Vagina (tissue), 2 donors: ENCODE measurements around the gene TMEM234. TPM values are rescaled to one million over a fixed set of nuclear protein-coding genes. Genes with fewer than 3 reads are reported as not detected.

Experiments used
- DNase-seq, 2 donors: peaks; one replicate each; pipeline ENCODE4 v3.0.0-alpha.2; 2017; ENCODE audit errors: extremely low spot score in 2 of 2
- H3K27ac ChIP-seq: fragments of 200-600 bp; sonication (generic); one replicate; pipeline ENCODE4 v1.5.1; 2019
- H3K27me3 ChIP-seq: fragments of 200-600 bp; sonication (generic); one replicate; pipeline ENCODE4 v1.5.1; 2019
- H3K36me3 ChIP-seq, 2 donors: fragments of 200-600 bp; sonication (generic); one replicate each; pipeline ENCODE4 v1.5.1; 2017 to 2019
- H3K4me1 ChIP-seq: fragments of 200-600 bp; sonication (generic); one replicate; pipeline ENCODE4 v1.5.1; 2019
- H3K4me3 ChIP-seq, 2 donors: fragments of 200-600 bp; sonication (generic); 1 replicate in 1 of 2; 2 replicates in 1 of 2; pipeline ENCODE4 v1.5.1; 2016 to 2019
- H3K9me3 ChIP-seq: fragments of 200-600 bp; sonication (generic); one replicate; pipeline ENCODE4 v1.5.1; 2019
- POLR2A ChIP-seq, 2 donors: fragments of 450-650 bp; IDR thresholded peaks; one replicate each; pipeline ENCODE4 v1.6.1; 2017; ENCODE audit warnings: antibody characterized with exemption in 2 of 2, mild to moderate bottlenecking in 2 of 2, moderate library complexity in 2 of 2
- POLR2AphosphoS5 ChIP-seq, 2 donors: sonication (generic); formaldehyde crosslinking; IDR thresholded peaks; one replicate each; pipeline ENCODE4 v1.9.0; 2017; ENCODE audit warnings: antibody characterized with exemption in 2 of 2, mild to moderate bottlenecking in 2 of 2, low read depth in 1 of 2; ENCODE audit not compliant: insufficient read depth in 1 of 2
- intact Hi-C: fragments of 100-400 bp; cut with DNase I; formaldehyde crosslinking; loops from one replicate; pipeline ENCODE4 v1.15.1; 2023
- small RNA-seq: library from RNA; depleted of rRNA; stranded (forward); fragments of <200 nt; gene quantifications from one replicate; pipeline ENCODE3, GENCODE V24; 2016
- total RNA-seq: library from RNA; depleted of rRNA; stranded (reverse); fragments of >200 nt; gene quantifications from one replicate; pipeline ENCODE4 v1.2.3, GENCODE V29; 2016
- TF ChIP-seq, protein P1 (sequence below), 3 experiments: fragments of 450-650 bp in 2 of 3; fragments of 200-600 bp in 1 of 3; sonication (generic) in 1 of 3; IDR thresholded peaks; one replicate each; pipeline ENCODE4 v1.5.1; 2017 to 2019; ENCODE audit warnings: antibody characterized with exemption in 3 of 3, mild to moderate bottlenecking in 2 of 3, moderate library complexity in 2 of 3

Gene TMEM234
- total RNA-seq, 1 donor from 2014 or later = 8.3 TPM

- peaks cover 0 to 25% of the 10 kb centered on the region in 2 donors for H3K36me3 ChIP-seq
- peak overlapping the region; percentile 89 for H3K27ac ChIP-seq
- DNase-seq = no peak
- H3K4me3 ChIP-seq = peak overlapping the region; percentile 66 to 67
- intact Hi-C loops = no loop called here
- no peaks in the 10 kb centered on the region for H3K27me3 ChIP-seq
- no peaks in the 10 kb centered on the region for H3K9me3 ChIP-seq
- TF ChIP-seq, protein P1, sequence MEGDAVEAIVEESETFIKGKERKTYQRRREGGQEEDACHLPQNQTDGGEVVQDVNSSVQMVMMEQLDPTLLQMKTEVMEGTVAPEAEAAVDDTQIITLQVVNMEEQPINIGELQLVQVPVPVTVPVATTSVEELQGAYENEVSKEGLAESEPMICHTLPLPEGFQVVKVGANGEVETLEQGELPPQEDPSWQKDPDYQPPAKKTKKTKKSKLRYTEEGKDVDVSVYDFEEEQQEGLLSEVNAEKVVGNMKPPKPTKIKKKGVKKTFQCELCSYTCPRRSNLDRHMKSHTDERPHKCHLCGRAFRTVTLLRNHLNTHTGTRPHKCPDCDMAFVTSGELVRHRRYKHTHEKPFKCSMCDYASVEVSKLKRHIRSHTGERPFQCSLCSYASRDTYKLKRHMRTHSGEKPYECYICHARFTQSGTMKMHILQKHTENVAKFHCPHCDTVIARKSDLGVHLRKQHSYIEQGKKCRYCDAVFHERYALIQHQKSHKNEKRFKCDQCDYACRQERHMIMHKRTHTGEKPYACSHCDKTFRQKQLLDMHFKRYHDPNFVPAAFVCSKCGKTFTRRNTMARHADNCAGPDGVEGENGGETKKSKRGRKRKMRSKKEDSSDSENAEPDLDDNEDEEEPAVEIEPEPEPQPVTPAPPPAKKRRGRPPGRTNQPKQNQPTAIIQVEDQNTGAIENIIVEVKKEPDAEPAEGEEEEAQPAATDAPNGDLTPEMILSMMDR (IDR thresholded peaks at IDR 0.05) = no peak
- no peak for TF ChIP-seq POLR2A (IDR thresholded peaks at IDR 0.05)
- no peak for TF ChIP-seq POLR2AphosphoS5 (IDR thresholded peaks at IDR 0.05; ENCODE audit: insufficient read depth in 1 of 2, low read depth in 1 of 2)
- H3K4me1 ChIP-seq = peaks cover 44% of the 10 kb centered on the region
Measured at GRCh38 chr1:32179193-32179442, 43.0 kb downstream of the TMEM234 start.

DNA sequence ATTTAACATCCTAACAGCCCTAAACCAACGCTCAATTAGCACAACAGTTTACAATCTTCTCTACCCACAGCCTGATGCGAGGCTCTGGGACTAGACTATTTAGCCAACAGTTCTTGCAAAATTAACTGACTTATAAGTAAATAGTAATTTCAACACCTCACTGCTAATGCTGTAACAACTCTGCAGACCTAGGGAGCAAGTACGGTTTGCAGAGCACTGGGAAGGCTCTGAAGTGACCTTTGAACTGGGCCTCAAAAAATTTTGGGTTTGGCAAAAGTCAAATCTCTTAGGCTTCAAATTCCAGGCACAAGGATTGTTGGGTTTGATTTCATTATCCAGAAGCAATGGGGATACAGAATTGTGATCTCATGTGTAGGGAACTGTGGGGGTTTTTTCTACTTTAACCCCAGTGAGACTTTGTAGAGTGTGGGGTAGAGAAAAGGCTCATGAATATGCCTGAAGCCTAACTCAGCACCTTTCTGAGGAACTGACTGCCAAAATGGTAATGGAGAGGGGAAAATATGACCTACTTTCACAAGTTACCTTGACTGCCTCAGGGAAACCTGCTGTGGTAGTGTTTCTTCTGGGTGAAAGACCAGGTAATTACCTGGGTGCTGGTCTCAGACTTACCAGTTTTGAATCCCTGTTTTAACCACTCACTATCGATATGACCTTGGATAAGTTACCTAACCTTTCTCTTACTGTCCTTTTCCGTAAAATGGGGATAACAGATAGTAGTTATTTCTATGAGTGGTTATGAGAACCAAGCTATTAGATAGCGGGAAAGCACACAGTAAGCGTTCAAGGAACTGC is 43.6 kb downstream of the TMEM234 start:
- Histone ChIP-seq H3K36me3 (peaks cover 0 to 21% of the 10 kb centered on the region in 2 donors), H3K27me3 (no peaks in the 10 kb centered on the region), H3K27ac (peak overlapping the region; percentile 89), H3K4me1 (peaks cover 39% of the 10 kb centered on the region), H3K9me3 (no peaks in the 10 kb centered on the region), H3K4me3 (peak overlapping the region; percentile 66 to 67)
- intact Hi-C loops = no loop called here
- DNase-seq = no peak
- TF ChIP-seq POLR2AphosphoS5 (IDR thresholded peaks at IDR 0.05; ENCODE audit: insufficient read depth in 1 of 2, low read depth in 1 of 2) = no peak
- TF ChIP-seq POLR2A (IDR thresholded peaks at IDR 0.05) = no peak
- TF ChIP-seq, protein P1 (IDR thresholded peaks at IDR 0.05) = no peak

- Histone ChIP-seq H3K27me3 (no peaks in the 10 kb centered on the region), H3K4me3 (no peak overlapping the region), H3K36me3 (peaks cover 0 to 53% of the 10 kb centered on the region in 2 donors), H3K27ac (no peak overlapping the region), H3K4me1 (no peaks in the 10 kb centered on the region), H3K9me3 (no peaks in the 10 kb centered on the region)
- intact Hi-C loops = no loop called here
- TF ChIP-seq POLR2AphosphoS5 (IDR thresholded peaks at IDR 0.05; ENCODE audit: insufficient read depth in 1 of 2, low read depth in 1 of 2) (no peak), POLR2A (IDR thresholded peaks at IDR 0.05) (no peak)
- TF ChIP-seq, protein P1 (IDR thresholded peaks at IDR 0.05) = no peak
- no peak for DNase-seq
Measured at GRCh38 chr1:32172621-32173245, 49.4 kb downstream of the TMEM234 start.

GRCh38 chr1:32170991-32171390 is 51.2 kb downstream of the TMEM234 start:
- Histone ChIP-seq H3K4me3 (no peak overlapping the region), H3K27me3 (no peaks in the 10 kb centered on the region), H3K36me3 (peaks cover 0 to 67% of the 10 kb centered on the region in 2 donors), H3K4me1 (no peaks in the 10 kb centered on the region), H3K9me3 (no peaks in the 10 kb centered on the region), H3K27ac (no peak overlapping the region)
- no peak for DNase-seq
- TF ChIP-seq, protein P1 (IDR thresholded peaks at IDR 0.05) = no peak
- TF ChIP-seq POLR2A (IDR thresholded peaks at IDR 0.05) (no peak), POLR2AphosphoS5 (IDR thresholded peaks at IDR 0.05; ENCODE audit: insufficient read depth in 1 of 2, low read depth in 1 of 2) (no peak)
- intact Hi-C loops = no loop called here

Small RNA genes lying within 50 kb of the gene (small RNA-seq; reads per million reads assigned to genes)
- not detected for gene RF00017

Other genes starting within 250 kb of the TMEM234 start
- gene KHDRBS1, start 208.5 kb downstream of the TMEM234 start, total RNA-seq = 104 TPM
- 8.3 TPM for gene TMEM39B, start 149.4 kb downstream of the TMEM234 start, total RNA-seq
- 28.7 TPM for gene KPNA6, start 114.3 kb downstream of the TMEM234 start, total RNA-seq
- 45.7 TPM for gene TXLNA, start 42.7 kb downstream of the TMEM234 start, total RNA-seq
- gene CCDC28B, start 21.8 kb downstream of the TMEM234 start, total RNA-seq = 2.9 TPM
- gene IQCC, start 16.7 kb downstream of the TMEM234 start, total RNA-seq = not detected
- not detected for gene DCDC2B, start 13.3 kb downstream of the TMEM234 start, total RNA-seq
- 164 TPM for gene EIF3I, start 54 bp upstream of the TMEM234 start, total RNA-seq
- 3.7 TPM for gene FAM167B, start 24.9 kb upstream of the TMEM234 start, total RNA-seq
- 6.4 TPM for gene LCK, start 28.9 kb upstream of the TMEM234 start, total RNA-seq
- 65.6 TPM for gene HDAC1, start 69.7 kb upstream of the TMEM234 start, total RNA-seq
- 36.8 TPM for gene MARCKSL1, start 113.9 kb upstream of the TMEM234 start, total RNA-seq
- gene FAM229A, start 140.1 kb upstream of the TMEM234 start, total RNA-seq = 10.1 TPM
- not detected for gene TSSK3, start 140.2 kb upstream of the TMEM234 start, total RNA-seq
- 54.3 TPM for gene BSDC1, start 172.1 kb upstream of the TMEM234 start, total RNA-seq
- gene ZBTB8B, start 242.7 kb upstream of the TMEM234 start, total RNA-seq = not detected